GM18873 (cell line): ENCODE results near the gene NFRKB.
"Not testable (repeated sequence)": the region's sequence is repeated elsewhere in the genome, so short reads cannot be mapped to it uniquely, and the experiment has no call there.

Source experiments
- ATAC-seq: cut with Tn5 transposase; IDR thresholded peaks from one replicate; pipeline ENCODE4 v1.9.1; 2021; ENCODE audit warnings: mild to moderate bottlenecking, moderate library complexity, moderate number of reproducible peaks; ENCODE audit not compliant: unreplicated experiment, low FRiP score

Gene NFRKB

DNA sequence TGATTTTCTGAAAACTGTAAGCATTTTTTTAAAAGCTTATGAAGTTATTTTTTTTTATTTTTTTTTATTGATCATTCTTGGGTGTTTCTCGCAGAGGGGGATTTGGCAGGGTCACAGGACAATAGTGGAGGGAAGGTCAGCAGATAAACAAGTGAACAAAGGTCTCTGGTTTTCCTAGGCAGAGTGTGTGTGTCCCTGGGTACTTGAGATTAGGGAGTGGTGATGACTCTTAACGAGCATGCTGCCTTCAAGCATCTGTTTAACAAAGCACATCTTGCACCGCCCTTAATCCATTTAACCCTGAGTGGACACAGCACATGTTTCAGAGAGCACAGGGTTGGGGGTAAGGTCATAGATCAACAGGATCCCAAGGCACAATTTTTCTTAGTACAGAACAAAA is 48.0 kb downstream of the NFRKB start:
- not testable (repeated sequence) for ATAC-seq

DNA sequence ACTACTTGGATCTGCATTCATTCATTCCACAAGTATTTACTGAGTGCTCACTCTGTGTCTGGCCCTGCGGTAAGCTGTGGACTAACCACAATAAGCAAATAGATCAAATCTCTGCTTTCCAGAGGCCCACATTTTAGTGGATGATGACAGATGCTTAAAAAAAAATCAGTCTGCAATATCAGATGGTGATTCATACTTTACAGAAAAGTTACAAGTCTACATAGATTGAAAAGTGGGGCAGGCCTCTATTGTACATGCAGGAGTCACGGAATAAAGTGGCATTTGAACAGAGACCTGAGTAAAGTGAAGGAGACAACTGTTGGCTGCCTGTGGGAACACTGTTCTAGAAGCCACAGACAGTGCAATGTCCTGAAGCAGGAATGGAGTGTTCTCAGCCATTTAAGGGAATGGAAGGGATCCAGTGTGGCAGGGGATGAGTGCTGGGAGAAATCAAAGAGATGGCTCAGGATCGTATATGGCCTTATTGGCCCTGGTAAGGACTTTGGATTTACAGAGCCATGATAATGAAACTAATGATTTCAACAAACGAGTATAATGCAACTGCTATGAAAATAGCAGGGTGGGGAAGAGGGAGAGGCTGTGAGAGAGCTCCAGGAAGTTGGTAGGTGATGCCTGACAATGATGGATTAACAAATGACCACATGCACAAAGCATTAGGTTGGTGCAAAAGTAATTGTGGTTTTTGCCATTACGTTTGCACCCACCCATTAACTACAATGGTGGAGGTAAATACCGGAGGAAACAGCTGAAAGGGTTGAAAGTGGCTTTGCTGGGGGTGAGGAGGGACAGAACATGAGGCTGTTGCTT is 48.7 kb downstream of the NFRKB start:
- no peak for ATAC-seq
